Activated CD4-positive, alpha-beta memory T cell treated with anti-CD3 and anti-CD28 coated beads, Interleukin-2, amount 10 ng/mL, durations not matched to agents 7 days and 5 days (primary cell): ENCODE results near the gene PRKACG. TPM values are rescaled to one million over a fixed set of nuclear protein-coding genes. Genes with fewer than 3 reads are reported as not detected.
A peak's percentile ranks its signal among the peaks of the same experiment; 100 is the strongest.

ENCODE experiments used
- CTCF ChIA-PET: fragments of 350-600 bp; sonication (Branson Sonifier 250); formaldehyde crosslinking; loops from one replicate; lab custom pipeline; 2021; ENCODE audit warnings: antibody characterized with exemption, inconsistent platforms; lab: Charles Lee
- POLR2A ChIA-PET: fragments of 350-600 bp; sonication (Branson Sonifier 250); formaldehyde crosslinking; loops from one replicate; lab custom pipeline; 2021; ENCODE audit warnings: antibody characterized with exemption; lab: Charles Lee
- DNase-seq: peaks from one replicate; pipeline ENCODE4 v3.0.0-alpha.2; 2020
- H3K27ac Mint-ChIP-seq: one replicate; pipeline ENCODE4 v1.8.0; 2021; ENCODE audit warnings: mild to moderate bottlenecking, mixed read lengths
- H3K27me3 Mint-ChIP-seq: one replicate; pipeline ENCODE4 v1.8.0; 2021; ENCODE audit warnings: mixed read lengths
- H3K36me3 Mint-ChIP-seq: one replicate; pipeline ENCODE4 v1.8.0; 2021; ENCODE audit warnings: low read depth, mixed read lengths
- H3K4me1 Mint-ChIP-seq: one replicate; pipeline ENCODE4 v1.8.0; 2021; ENCODE audit warnings: mixed read lengths
- H3K4me3 Mint-ChIP-seq: one replicate; pipeline ENCODE4 v1.8.0; 2021; ENCODE audit warnings: mild to moderate bottlenecking, mixed read lengths
- H3K9me3 Mint-ChIP-seq: one replicate; pipeline ENCODE4 v1.8.0; 2021; ENCODE audit warnings: mixed read lengths
- total RNA-seq, 2 experiments: library from RNA; stranded (reverse); gene quantifications; one replicate each; pipeline ENCODE4 v1.2.3, GENCODE V29; 2021

The PRKACG gene
- total RNA-seq, 2 experiments from 2014 or later = not detected

DNA sequence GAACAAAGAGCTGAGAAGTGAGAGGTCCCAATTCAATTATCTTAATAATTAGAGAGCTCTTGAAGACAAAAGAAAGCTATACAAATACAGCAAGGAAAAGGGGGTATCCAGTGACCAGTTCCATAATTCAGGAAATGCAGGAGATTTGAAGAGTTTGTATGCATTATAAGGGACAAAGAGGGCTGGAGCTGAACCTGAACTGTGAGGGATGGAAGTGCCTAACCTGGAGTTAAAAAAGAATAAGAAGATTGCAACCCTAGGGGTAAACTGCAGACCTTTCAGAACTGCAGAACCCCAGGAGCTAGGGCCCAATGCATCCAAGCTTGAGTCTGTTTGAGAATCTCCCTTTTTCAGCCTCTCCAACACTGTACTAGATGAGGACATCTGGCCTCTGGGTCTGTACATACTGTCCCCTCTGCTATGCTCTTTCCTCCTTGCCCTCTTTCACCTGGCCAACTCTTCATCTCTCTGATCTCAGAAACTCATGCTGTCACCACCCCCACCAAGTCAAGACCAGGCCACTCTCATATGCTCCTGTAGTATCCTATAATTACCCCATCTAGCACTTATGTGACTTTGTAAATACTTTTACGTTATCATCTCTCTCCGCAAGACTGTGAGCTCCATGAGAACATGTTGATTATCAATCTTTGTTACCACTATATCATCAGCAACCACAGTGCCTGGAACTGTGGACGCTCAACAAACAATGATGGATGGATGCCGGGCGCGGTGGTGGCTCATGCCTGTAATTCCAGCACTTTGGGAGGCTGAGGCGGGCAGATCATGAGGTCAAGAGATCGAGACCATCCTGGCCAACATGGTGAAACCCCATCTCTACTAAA lies 6.6 kb upstream of the PRKACG start:
- DNase-seq = no peak
- Mint-ChIP-seq H3K27me3 (peaks cover 18% of the 10 kb centered on the region), H3K36me3 (no peaks in the 10 kb centered on the region), H3K27ac (peak overlapping the region; percentile 91), H3K9me3 (no peaks in the 10 kb centered on the region), H3K4me1 (peaks cover 60% of the 10 kb centered on the region), H3K4me3 (no peak overlapping the region)
- CTCF ChIA-PET = interaction anchor here (0.6 to 3.0 kb wide), 21 partner anchors 9 to 453 kb away, joined by 3 to 33 read pairs (median 4); partner anchors contain the start of gene FXN
- POLR2A ChIA-PET = interaction anchor here (1.0 to 2.8 kb wide), 6 partner anchors 8 to 241 kb away, joined by 3 to 21 read pairs (median 9); partner anchors contain the start of gene FXN

DNA sequence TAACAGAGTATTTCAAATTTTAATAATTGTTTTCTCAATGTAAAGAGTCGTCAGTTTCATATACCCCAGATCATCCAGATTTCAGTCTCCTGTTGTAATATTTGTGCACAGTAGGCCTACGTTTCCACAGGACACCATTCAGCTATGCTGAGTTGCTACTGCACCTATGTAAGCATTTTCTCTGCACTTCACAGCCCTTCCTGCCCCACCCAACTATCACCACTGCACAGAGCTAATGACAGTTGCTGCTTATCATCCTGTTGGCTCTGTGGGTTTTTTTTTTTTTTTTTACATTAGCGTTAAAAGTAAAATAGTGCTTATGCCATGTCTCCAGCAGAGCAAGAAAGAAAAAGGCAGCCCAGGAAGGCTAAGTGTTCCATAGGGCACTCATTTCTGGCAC lies 5.9 kb upstream of the PRKACG start:
- H3K4me1 Mint-ChIP-seq = peaks cover 60% of the 10 kb centered on the region

DNA sequence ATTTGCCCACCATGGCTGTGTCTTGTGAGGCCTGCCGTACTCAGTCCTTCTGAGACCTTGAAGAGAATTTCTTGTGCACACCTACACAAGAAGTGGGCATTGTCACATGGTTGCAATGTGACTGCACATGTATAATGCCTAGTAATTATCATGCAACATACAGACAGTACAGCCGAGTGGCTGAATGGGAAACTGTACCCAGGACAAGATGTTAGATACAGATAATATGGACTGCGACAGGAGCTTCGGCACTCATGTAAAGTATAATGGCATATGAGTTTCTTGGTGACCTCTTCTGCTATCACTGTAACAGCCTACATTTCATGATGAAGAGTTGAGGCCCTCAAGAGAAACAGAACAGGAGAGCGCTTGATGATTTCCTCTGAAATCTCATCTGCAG lies 4.8 kb upstream of the PRKACG start:
- ChIA-PET CTCF (interaction anchor here (2.1 to 3.0 kb wide), 6 partner anchors 9 to 21 kb away, joined by 9 to 33 read pairs (median 20); partner anchors contain the start of gene FXN), POLR2A (interaction anchor here (2.1 to 2.2 kb wide), 2 partner anchors 8 to 10 kb away, joined by 11 to 17 read pairs; no protein-coding TSS in a partner anchor)
- no peak for DNase-seq
- H3K4me3 Mint-ChIP-seq = no peak overlapping the region
- no peaks in the 10 kb centered on the region for H3K36me3 Mint-ChIP-seq
- peaks cover 55% of the 10 kb centered on the region for H3K4me1 Mint-ChIP-seq
- H3K9me3 Mint-ChIP-seq = no peaks in the 10 kb centered on the region
- peak overlapping the region; percentile 91 for H3K27ac Mint-ChIP-seq
- H3K27me3 Mint-ChIP-seq = peaks cover 24% of the 10 kb centered on the region

More for the DNA sequence above, 5.9 kb upstream of the PRKACG start:
- POLR2A ChIA-PET = interaction anchor here (0.6 to 2.8 kb wide), 7 partner anchors 9 to 240 kb away, joined by 3 to 21 read pairs (median 7); partner anchors contain the start of gene FXN
- no peaks in the 10 kb centered on the region for H3K9me3 Mint-ChIP-seq
- H3K4me3 Mint-ChIP-seq = peak overlapping the region; percentile 21
- H3K36me3 Mint-ChIP-seq = no peaks in the 10 kb centered on the region
- CTCF ChIA-PET = interaction anchor here (0.6 to 3.0 kb wide), 23 partner anchors 10 to 1205 kb away, joined by 3 to 33 read pairs (median 4); partner anchors contain the start of gene FXN
- peak overlapping the region; percentile 91 for H3K27ac Mint-ChIP-seq
- H3K27me3 Mint-ChIP-seq = peaks cover 21% of the 10 kb centered on the region
- peak; percentile 73 for DNase-seq

DNA sequence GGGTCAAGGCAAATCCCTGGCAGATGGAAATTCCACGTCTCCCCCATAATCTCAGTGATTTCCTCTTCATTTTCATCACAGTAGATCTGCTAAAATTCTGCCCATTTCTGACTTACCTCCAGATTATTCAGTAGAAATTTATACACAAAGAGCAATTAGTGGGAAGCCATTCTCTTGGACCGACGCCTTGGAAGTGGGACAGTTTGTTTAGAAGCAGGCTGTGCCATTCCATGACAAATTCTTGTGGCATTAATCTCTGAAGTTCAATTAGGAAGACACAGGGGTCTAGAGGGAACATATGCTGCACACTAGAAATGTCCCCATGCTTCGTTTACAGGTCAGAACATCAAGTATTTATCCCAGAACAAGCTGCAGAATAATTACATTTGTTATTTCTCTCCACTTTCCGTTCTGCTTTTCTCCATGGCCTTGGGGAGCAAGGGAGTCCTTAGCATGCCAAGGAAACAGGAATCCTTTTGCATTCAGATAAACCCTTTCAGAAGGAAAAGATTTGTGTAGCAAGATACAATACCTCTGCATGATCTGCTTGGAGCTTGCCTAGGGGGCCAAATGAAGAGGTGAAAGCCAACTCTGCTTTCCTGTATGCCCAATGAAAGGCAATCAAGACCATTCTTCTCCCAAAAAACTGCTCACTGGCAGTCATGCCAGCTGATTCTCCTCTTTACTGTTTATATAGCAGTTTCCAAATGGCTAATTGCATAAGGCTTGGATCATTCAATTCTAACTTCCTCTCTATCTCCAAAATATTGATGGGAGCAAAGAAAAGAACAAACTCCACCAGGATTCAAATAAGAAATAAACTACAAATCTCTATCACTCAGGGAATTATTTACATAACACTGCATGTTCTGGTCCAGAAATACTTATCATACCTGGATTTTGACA lies 2.5 kb upstream of the PRKACG start:
- CTCF ChIA-PET = interaction anchor here (1.7 kb wide), 1 partner anchor 12 kb away, joined by 5 read pairs; no protein-coding TSS in a partner anchor
- DNase-seq = no peak
- peaks cover 55% of the 10 kb centered on the region for H3K4me1 Mint-ChIP-seq
- H3K4me3 Mint-ChIP-seq = no peak overlapping the region
- no peaks in the 10 kb centered on the region for H3K9me3 Mint-ChIP-seq
- no peak overlapping the region for H3K27ac Mint-ChIP-seq
- H3K36me3 Mint-ChIP-seq = no peaks in the 10 kb centered on the region
- POLR2A ChIA-PET = no interaction called here
- peaks cover 36% of the 10 kb centered on the region for H3K27me3 Mint-ChIP-seq

DNA sequence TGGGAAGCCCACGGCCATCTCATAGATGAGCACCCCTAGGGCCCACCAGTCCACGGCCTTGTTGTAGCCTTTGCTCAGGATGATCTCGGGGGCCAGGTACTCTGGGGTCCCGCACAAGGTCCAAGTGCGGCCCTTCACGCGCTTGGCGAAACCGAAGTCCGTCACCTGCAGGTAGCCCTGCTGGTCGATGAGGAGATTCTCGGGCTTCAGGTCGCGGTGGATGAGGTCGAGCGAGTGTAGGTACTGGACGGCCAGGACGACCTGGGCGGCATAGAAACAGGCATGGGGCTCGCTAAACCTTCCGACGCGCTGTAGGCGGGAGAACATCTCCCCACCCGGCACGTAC lies 558 bp downstream of the PRKACG start:
- H3K27me3 Mint-ChIP-seq = peaks cover 48% of the 10 kb centered on the region
- DNase-seq = no peak

DNA sequence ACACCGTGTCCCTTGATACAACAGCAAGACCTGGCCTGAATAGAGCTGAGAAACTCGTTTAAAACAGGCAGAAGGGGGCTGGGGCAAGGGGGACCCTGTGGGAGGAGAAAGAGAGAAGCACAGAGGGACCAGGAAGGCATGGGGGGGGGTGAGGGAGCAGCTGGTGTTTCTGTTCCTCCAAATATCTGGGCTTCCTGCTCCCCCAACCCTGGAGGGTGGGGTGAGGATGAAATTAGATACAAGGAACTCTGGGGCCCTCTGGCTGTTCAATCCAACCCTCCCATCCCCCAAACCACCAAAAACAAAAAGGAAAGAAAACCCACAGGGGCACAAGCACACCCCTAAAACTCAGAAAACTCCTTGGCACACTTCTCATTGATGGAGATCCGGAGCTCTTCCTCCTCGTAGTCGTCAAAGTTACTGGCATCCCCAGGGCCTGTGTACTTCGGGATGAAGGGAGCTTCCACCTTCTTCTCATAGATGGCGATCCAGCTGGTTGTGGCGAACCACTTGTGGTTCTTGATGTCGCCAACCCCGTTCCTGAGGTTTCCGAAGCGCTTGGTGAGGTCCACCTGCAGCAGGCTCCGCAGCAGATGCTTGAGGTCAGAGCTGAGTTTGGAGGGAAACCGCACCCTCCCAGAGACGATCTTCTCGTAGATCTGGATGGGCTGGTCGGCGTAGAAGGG lies 1.1 kb downstream of the PRKACG start:
- H3K27ac Mint-ChIP-seq = peak overlapping the region; percentile 23
- DNase-seq = peak; percentile 50
- ChIA-PET CTCF (interaction anchor here (0.6 to 2.5 kb wide), 6 partner anchors 8 to 1364 kb away, joined by 3 to 6 read pairs (median 4); partner anchors contain the start of gene FXN), POLR2A (interaction anchor here (0.8 to 4.6 kb wide), 4 partner anchors 7 to 117 kb away, joined by 4 to 17 read pairs (median 4); no protein-coding TSS in a partner anchor)
- H3K27me3 Mint-ChIP-seq = peaks cover 51% of the 10 kb centered on the region
- peaks cover 26% of the 10 kb centered on the region for H3K4me1 Mint-ChIP-seq
- H3K9me3 Mint-ChIP-seq = no peaks in the 10 kb centered on the region
- H3K4me3 Mint-ChIP-seq = peak overlapping the region; percentile 40
- no peaks in the 10 kb centered on the region for H3K36me3 Mint-ChIP-seq

More for the DNA sequence above, 558 bp downstream of the PRKACG start:
- Mint-ChIP-seq H3K27ac (no peak overlapping the region), H3K9me3 (no peaks in the 10 kb centered on the region), H3K4me1 (peaks cover 29% of the 10 kb centered on the region), H3K4me3 (no peak overlapping the region), H3K36me3 (no peaks in the 10 kb centered on the region)
- CTCF ChIA-PET = interaction anchor here (1.0 to 2.5 kb wide), 4 partner anchors 9 to 17 kb away, joined by 3 to 6 read pairs (median 6); no protein-coding TSS in a partner anchor
- POLR2A ChIA-PET = interaction anchor here (0.8 to 1.6 kb wide), 3 partner anchors 11 to 117 kb away, joined by 4 read pairs; no protein-coding TSS in a partner anchor

DNA sequence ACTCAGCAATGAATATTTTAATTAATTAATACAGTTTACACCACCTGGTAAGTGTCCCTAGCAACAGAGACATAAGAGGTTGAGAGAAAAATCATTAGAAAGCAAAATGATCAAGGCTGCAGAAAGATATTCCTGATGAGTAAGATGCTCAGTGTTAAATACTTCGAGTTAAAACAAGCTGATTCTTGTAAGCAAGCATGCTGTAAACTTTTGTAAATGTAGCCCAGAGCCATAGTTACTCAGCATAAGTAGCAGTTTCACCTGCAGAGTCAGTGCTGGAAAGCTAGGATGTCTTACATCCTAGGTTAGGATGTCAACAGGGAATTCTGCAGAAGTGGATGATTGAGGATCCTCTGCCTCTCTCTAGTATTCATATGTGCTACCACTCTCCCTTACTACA lies 4.2 kb downstream of the PRKACG start:
- Mint-ChIP-seq H3K4me3 (no peak overlapping the region), H3K27me3 (peaks cover 39% of the 10 kb centered on the region), H3K27ac (no peak overlapping the region), H3K36me3 (no peaks in the 10 kb centered on the region), H3K4me1 (peaks cover 23% of the 10 kb centered on the region), H3K9me3 (no peaks in the 10 kb centered on the region)
- DNase-seq = no peak
- CTCF ChIA-PET = interaction anchor here (0.6 to 3.1 kb wide), 4 partner anchors 10 to 145 kb away, joined by 3 to 15 read pairs (median 6); partner anchors contain the start of gene FXN
- POLR2A ChIA-PET = interaction anchor here (4.6 kb wide), 1 partner anchor 10 kb away, joined by 17 read pairs; no protein-coding TSS in a partner anchor

DNA sequence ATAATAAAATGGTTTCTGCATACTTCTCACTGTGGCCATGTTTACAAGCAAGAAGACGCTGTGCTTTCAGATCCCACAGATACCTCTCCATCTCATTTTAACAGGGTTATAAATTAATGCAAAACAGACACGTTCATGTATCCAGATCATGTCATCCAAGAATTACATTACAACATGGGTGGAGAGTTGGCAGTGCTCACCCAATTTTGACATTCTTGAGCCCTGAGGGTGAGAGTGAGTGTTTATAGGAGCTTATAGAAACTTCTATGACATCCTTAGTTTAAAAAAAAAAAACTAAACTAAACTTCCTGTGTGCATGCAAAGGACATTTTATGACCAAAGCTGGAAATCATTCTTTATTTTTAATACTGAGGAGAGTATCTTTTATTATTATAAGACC lies 9.1 kb downstream of the PRKACG start:
- ChIA-PET CTCF (interaction anchor here (0.6 to 2.5 kb wide), 8 partner anchors 8 to 421 kb away, joined by 3 to 9 read pairs (median 3); partner anchors contain the start of genes FXN and PRKACG), POLR2A (interaction anchor here (1.6 kb wide), 1 partner anchor 32 kb away, joined by 6 read pairs; no protein-coding TSS in a partner anchor)
- H3K27ac Mint-ChIP-seq = no peak overlapping the region
- no peak for DNase-seq
- H3K9me3 Mint-ChIP-seq = no peaks in the 10 kb centered on the region
- peaks cover 20% of the 10 kb centered on the region for H3K27me3 Mint-ChIP-seq
- H3K36me3 Mint-ChIP-seq = no peaks in the 10 kb centered on the region
- H3K4me3 Mint-ChIP-seq = no peak overlapping the region
- no peaks in the 10 kb centered on the region for H3K4me1 Mint-ChIP-seq

DNA sequence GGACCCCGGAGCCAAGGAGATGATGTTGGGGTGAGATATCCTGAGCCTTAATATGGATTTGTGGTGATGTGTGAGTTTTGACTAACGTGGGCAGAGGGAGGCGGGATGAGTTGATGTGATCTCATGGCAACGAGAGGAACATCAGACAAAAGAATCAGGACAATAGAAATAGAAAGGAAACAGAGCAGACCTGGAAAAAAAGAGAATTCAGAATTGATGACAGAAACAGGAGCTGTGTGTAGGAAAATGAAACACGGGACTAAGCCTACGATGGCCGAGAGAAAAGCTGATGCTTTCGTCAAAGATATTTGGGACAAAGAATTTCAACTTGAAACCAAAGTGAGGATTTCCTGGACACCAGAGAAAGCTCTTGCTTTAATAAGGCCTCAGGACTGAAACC lies 10.9 kb downstream of the PRKACG start:
- H3K27me3 Mint-ChIP-seq = peaks cover 13% of the 10 kb centered on the region
- H3K9me3 Mint-ChIP-seq = no peaks in the 10 kb centered on the region
- H3K36me3 Mint-ChIP-seq = no peaks in the 10 kb centered on the region
- H3K4me3 Mint-ChIP-seq = no peak overlapping the region
- POLR2A ChIA-PET = interaction anchor here (0.7 kb wide), 1 partner anchor 27 kb away, joined by 3 read pairs; no protein-coding TSS in a partner anchor
- H3K27ac Mint-ChIP-seq = no peak overlapping the region
- DNase-seq = no peak
- CTCF ChIA-PET = interaction anchor here (0.6 to 2.5 kb wide), 6 partner anchors 16 to 420 kb away, joined by 3 to 15 read pairs (median 4); partner anchors contain the start of gene FXN
- H3K4me1 Mint-ChIP-seq = peaks cover 15% of the 10 kb centered on the region

DNA sequence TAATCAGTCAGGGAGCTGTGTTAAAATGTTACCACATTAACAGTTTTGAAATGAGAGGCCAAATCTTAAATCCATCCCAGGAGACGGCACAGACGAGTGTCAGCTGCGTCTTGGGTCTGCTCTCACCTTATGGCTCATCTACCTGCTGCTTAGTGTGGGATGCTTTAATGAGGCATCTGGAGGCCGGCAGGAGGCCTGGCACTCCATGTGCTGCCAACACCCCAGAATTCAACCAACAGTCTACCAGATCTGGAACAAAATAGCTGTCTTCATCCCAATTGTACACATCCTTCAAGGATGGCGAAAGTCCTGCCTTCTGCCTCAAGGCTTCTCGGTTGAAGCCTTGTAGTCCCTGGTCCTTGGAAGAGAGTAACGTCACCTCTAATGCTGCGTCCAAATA lies 12.0 kb downstream of the PRKACG start:
- H3K27me3 Mint-ChIP-seq = peaks cover 11% of the 10 kb centered on the region
- H3K27ac Mint-ChIP-seq = no peak overlapping the region
- ChIA-PET CTCF (interaction anchor here (1.7 to 2.5 kb wide), 2 partner anchors 26 to 419 kb away, joined by 5 to 15 read pairs; no protein-coding TSS in a partner anchor), POLR2A (no interaction called here)
- no peaks in the 10 kb centered on the region for H3K9me3 Mint-ChIP-seq
- H3K4me3 Mint-ChIP-seq = no peak overlapping the region
- DNase-seq = no peak
- peaks cover 21% of the 10 kb centered on the region for H3K4me1 Mint-ChIP-seq
- no peaks in the 10 kb centered on the region for H3K36me3 Mint-ChIP-seq

DNA sequence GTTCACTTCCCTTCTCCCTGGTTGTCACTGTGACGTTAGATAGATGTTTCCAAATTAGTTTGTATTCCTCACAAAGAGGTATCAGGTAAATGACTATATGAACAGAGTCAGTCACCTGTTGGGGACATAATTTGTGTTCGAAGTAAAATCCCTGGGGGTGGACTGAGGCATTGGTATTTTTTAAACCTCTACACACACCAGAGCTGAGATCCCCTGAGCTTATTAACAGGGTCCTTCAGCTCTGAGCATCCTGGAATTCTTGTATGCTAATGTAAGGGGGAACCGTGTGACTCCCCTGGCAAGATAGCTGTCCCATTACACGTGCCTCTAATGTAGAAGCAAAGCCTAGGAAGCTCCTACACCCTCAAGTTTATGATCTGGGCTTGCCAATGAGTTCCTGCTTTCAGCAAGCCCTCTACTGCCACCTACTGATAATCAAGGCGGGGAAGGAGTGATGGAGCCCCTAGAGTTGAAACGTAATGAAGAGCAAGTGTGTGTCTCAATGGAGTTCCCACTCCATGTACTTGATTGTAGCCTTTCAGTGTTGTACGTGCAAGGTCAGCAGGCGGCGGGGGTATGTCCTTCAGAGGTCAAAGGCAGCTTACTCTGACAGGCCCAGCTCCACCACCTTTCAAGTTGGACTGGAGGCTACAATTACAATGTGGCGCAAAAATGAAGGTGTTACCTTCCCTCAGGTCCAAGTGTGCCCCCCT lies 14.4 kb downstream of the PRKACG start:
- ChIA-PET CTCF (interaction anchor here (0.6 to 3.3 kb wide), 49 partner anchors 9 to 431 kb away, joined by 3 to 20 read pairs (median 4); partner anchors contain the start of gene PIP5K1B), POLR2A (interaction anchor here (0.9 to 1.2 kb wide), 2 partner anchors 19 to 220 kb away, joined by 3 read pairs; a partner anchor contains a TSS)
- peak; percentile 70 for DNase-seq
- Mint-ChIP-seq H3K4me1 (peaks cover 33% of the 10 kb centered on the region), H3K27me3 (peaks cover 6% of the 10 kb centered on the region), H3K9me3 (no peaks in the 10 kb centered on the region), H3K36me3 (no peaks in the 10 kb centered on the region), H3K27ac (no peak overlapping the region), H3K4me3 (no peak overlapping the region)
